GM21526 (cell line): Measurements from ENCODE around the gene HOXB6.

ENCODE experiments used
- ATAC-seq: cut with Tn5 transposase; IDR thresholded peaks from one replicate; pipeline ENCODE4 v1.9.1; 2021; ENCODE audit warnings: moderate library complexity; ENCODE audit not compliant: unreplicated experiment, low FRiP score

HOXB6 gene

GRCh38 chr17:48611213-48611612, 6.4 kb upstream of the HOXB6 start:
- ATAC-seq: no peak

- no peak for ATAC-seq
Observed at GRCh38 chr17:48610282-48611211, 5.8 kb upstream of the HOXB6 start, which contains the start of gene HOXB7. Gene HOXB7, minus strand, starts transcription at chr17:48611017. Its CDS starts 99 bp downstream, at chr17:48610918.

GRCh38 chr17:48609759-48610281, 5.0 kb upstream of the HOXB6 start:
- ATAC-seq: no peak

- no peak for ATAC-seq
Observed at GRCh38 chr17:48609033-48609432, 4.2 kb upstream of the HOXB6 start.

GRCh38 chr17:48608494-48608834, 3.7 kb upstream of the HOXB6 start:
- no peak for ATAC-seq

GRCh38 chr17:48606892-48607614, 2.3 kb upstream of the HOXB6 start:
- ATAC-seq: no peak

GRCh38 chr17:48605991-48606891, 1.5 kb upstream of the HOXB6 start:
- ATAC-seq: no peak

- ATAC-seq: no peak
Observed at GRCh38 chr17:48605409-48605919, 678 bp upstream of the HOXB6 start.

GRCh38 chr17:48603959-48604769, 622 bp downstream of the HOXB6 start:
- ATAC-seq: no peak

GRCh38 chr17:48601539-48602425, 3.0 kb downstream of the HOXB6 start:
- no peak for ATAC-seq

GRCh38 chr17:48601207-48601538, 3.6 kb downstream of the HOXB6 start:
- no peak for ATAC-seq

GRCh38 chr17:48600244-48601098, 4.3 kb downstream of the HOXB6 start:
- ATAC-seq: no peak

- ATAC-seq: no peak
Observed at GRCh38 chr17:48599354-48599753, 5.4 kb downstream of the HOXB6 start.

- ATAC-seq: no peak
Observed at GRCh38 chr17:48598736-48599135, 6.0 kb downstream of the HOXB6 start.

GRCh38 chr17:48597778-48598631, 6.8 kb downstream of the HOXB6 start:
- no peak for ATAC-seq

- no peak for ATAC-seq
Observed at GRCh38 chr17:48597528-48597777, 7.3 kb downstream of the HOXB6 start.
